Measurements from ENCODE around the gene FOXN3.

- TF ChIP-seq, protein P1, sequence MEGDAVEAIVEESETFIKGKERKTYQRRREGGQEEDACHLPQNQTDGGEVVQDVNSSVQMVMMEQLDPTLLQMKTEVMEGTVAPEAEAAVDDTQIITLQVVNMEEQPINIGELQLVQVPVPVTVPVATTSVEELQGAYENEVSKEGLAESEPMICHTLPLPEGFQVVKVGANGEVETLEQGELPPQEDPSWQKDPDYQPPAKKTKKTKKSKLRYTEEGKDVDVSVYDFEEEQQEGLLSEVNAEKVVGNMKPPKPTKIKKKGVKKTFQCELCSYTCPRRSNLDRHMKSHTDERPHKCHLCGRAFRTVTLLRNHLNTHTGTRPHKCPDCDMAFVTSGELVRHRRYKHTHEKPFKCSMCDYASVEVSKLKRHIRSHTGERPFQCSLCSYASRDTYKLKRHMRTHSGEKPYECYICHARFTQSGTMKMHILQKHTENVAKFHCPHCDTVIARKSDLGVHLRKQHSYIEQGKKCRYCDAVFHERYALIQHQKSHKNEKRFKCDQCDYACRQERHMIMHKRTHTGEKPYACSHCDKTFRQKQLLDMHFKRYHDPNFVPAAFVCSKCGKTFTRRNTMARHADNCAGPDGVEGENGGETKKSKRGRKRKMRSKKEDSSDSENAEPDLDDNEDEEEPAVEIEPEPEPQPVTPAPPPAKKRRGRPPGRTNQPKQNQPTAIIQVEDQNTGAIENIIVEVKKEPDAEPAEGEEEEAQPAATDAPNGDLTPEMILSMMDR (optimal IDR thresholded peaks at IDR 0.05 in 1 of 3, IDR thresholded peaks at IDR 0.05 in 1 of 3, conservative IDR thresholded peaks at IDR 0.05 in 1 of 3; ENCODE audit: extremely low read depth in 1 of 3, insufficient read depth in 2 of 3, low read length in 3 of 3), result peak in 2 of 3 experiments; percentile 18 to 42
- no peak for TF ChIP-seq EZH2 (IDR thresholded peaks at IDR 0.05; ENCODE audit: low read length)
Observed at GRCh38 chr14:89237921-89238529, 179.0 kb downstream of the FOXN3 start.
